A549 (cell line): ENCODE results near the gene SHISA8.

Source experiments
- EP300 ChIP-seq, 2 experiments: fragments of >200 bp; sonication (Bioruptor Twin); formaldehyde crosslinking; IDR thresholded peaks; 2 replicates in 1 of 2; 3 replicates in 1 of 2; pipeline ENCODE4 v1.6.1; 2016 to 2017
- FOSL2 ChIP-seq, 2 experiments: fragments of 450-650 bp in 1 of 2; fragments of >200 bp in 1 of 2; sonication (Bioruptor Twin) in 1 of 2; formaldehyde crosslinking; IDR thresholded peaks; 2 replicates each; pipeline versions ENCODE4 v1.5.0 to v1.6.1; 2016 to 2020; ENCODE audit warnings: mild to moderate bottlenecking in 1 of 2, moderate library complexity in 1 of 2
- NFE2L2 ChIP-seq: fragments of 150-350 bp; conservative IDR thresholded peaks from 2 replicates; pipeline ENCODE4 v1.6.1; 2014; ENCODE audit warnings: low read length
- POLR2A ChIP-seq: IDR thresholded peaks from 2 replicates; pipeline ENCODE4 v1.6.1; 2012; ENCODE audit warnings: mild to moderate bottlenecking, low read length
- RFX5 ChIP-seq: fragments of 450-650 bp; IDR thresholded peaks from 2 replicates; pipeline ENCODE4 v1.7.1; 2014; ENCODE audit warnings: antibody characterized with exemption, mild to moderate bottlenecking, moderate library complexity
- SREBF2 ChIP-seq: fragments of 450-650 bp; IDR thresholded peaks from 2 replicates; pipeline ENCODE4 v1.6.1; 2014; ENCODE audit warnings: mild to moderate bottlenecking, moderate library complexity
- TP53 ChIP-seq: fragments of 250-450 bp; sonication (Bioruptor Pico); IDR thresholded peaks from 2 replicates; pipeline ENCODE4 v1.5.0; 2021; ENCODE audit warnings: mild to moderate bottlenecking, moderate library complexity
- TF ChIP-seq, protein P1 (sequence below): fragments of >200 bp; sonication (Bioruptor Twin); formaldehyde crosslinking; IDR thresholded peaks from 3 replicates; pipeline ENCODE4 v1.5.1; 2016
- TF ChIP-seq, protein P2 (sequence below): IDR thresholded peaks from 2 replicates; pipeline ENCODE4 v1.6.1; 2012

DNA sequence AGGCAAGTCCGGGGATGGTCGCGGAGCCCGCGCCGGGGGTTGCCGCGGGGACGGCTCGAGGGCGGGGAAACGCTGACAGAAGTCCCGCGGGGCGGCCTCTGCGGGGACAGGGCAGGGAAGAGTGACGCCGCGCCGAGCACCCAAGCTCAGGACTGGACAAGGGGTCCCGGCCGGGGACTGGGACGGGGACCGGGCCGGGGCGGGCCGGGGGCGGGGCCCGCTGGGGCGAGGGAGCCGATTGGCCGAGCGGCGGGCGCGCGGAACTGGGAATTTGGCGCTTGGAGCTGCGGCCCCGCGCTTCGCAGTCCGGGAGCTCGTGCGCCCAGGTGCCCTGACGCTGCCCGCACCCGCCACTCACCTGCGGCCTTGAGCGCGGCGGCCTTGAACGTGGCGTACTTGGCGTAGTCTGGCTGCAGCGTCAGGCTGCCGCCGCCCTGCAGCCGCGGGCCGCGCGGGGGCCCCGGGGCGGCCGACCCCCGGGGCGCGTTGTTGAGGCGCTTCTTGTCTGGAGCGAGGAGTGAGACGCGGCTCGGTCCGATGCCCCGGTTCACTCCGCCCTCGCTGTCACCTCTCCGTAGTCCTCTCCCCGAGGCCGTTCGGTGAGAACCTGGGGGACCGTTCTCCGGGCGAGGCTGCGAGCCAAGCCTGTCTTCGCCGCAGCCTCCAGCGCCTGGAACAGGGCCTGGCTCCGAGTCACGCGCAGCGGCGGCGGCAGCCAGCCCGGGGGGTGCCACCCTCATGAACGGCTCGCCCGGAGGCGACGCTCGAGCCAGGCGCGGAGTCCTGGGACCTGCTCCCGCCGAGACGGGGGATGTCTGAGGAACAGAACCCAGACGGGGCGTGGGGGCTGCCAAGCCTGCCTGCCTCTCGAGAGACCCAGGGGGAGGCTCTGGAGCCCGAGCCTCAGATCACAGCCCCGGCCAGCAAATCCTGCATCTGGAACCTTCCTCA lies 4.5 kb downstream of the SHISA8 start:
- TF ChIP-seq TP53 (no peak), RFX5 (no peak), POLR2A (no peak), FOSL2 (IDR thresholded peaks at IDR 0.05) (no peak), FOSL2 (CRISPR knock-in tag; IDR thresholded peaks at IDR 0.05) (no peak), EP300 (IDR thresholded peaks at IDR 0.05) (no peak), SREBF2 (no peak), NFE2L2 (no peak)
- TF ChIP-seq, protein P1, sequence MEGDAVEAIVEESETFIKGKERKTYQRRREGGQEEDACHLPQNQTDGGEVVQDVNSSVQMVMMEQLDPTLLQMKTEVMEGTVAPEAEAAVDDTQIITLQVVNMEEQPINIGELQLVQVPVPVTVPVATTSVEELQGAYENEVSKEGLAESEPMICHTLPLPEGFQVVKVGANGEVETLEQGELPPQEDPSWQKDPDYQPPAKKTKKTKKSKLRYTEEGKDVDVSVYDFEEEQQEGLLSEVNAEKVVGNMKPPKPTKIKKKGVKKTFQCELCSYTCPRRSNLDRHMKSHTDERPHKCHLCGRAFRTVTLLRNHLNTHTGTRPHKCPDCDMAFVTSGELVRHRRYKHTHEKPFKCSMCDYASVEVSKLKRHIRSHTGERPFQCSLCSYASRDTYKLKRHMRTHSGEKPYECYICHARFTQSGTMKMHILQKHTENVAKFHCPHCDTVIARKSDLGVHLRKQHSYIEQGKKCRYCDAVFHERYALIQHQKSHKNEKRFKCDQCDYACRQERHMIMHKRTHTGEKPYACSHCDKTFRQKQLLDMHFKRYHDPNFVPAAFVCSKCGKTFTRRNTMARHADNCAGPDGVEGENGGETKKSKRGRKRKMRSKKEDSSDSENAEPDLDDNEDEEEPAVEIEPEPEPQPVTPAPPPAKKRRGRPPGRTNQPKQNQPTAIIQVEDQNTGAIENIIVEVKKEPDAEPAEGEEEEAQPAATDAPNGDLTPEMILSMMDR: no peak
- TF ChIP-seq, protein P2, sequence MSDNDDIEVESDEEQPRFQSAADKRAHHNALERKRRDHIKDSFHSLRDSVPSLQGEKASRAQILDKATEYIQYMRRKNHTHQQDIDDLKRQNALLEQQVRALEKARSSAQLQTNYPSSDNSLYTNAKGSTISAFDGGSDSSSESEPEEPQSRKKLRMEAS: no peak
